ENCODE data around the gene APC2. TPM values are rescaled to one million over a fixed set of nuclear protein-coding genes. Genes with fewer than 3 reads are reported as not detected.

APC2 gene
- total and polyA plus RNA-seq, 2 donors (not counting 1 experiment from before 2014, with no cell fraction given): 0.12 to 0.16 TPM

GRCh38 chr19:1473085-1473851 lies 23.3 kb downstream of the APC2 start:
- POLR2A ChIA-PET: interaction anchor here (1.2 kb wide), 1 partner anchor 11 kb away, joined by 5 read pairs; no protein-coding TSS in a partner anchor
- intact Hi-C loops (cut with micrococcal nuclease): no loop called here
- H3K4me3 ChIP-seq (ENCODE audit: control extremely low read depth in 1 of 5, extremely low read depth in 1 of 5, insufficient read depth in 1 of 5, low read depth in 2 of 5, low read length in 4 of 5): no peak overlapping the region
- no peak for ATAC-seq (ENCODE audit: low read depth)
- H3K4me1 Mint-ChIP-seq: peaks cover 29% of the 10 kb centered on the region
- H3K4me3 Mint-ChIP-seq: peak overlapping the region; percentile 41
- no peak overlapping the region for H3K27ac Mint-ChIP-seq
- no peaks in the 10 kb centered on the region for H3K9me3 Mint-ChIP-seq (ENCODE audit: insufficient read depth)
- H3K4me2 ChIP-seq (replicated peaks; ENCODE audit: low read depth, low read length, poor library complexity, severe bottlenecking): no peak overlapping the region
- H3K79me2 ChIP-seq (ENCODE audit: control insufficient read depth, insufficient read depth, low read length): peaks cover 22% of the 10 kb centered on the region
- no peak overlapping the region for H3K27ac ChIP-seq (ENCODE audit: low read length in 2 of 2)
- CTCF ChIA-PET: no interaction called here
- no peak overlapping the region for H3K9ac ChIP-seq (ENCODE audit: low read length)
- peaks cover 75% of the 10 kb centered on the region for H4K20me1 ChIP-seq (ENCODE audit: control insufficient read depth, insufficient read depth, low read length, poor library complexity, severe bottlenecking)
- H3K27me3 ChIP-seq (replicated peaks in 1 of 4; ENCODE audit: control extremely low read depth in 1 of 4, control insufficient read depth in 3 of 4, insufficient read depth in 4 of 4, low read length in 3 of 4): peaks cover 0 to 38% (median 13%) of the 10 kb centered on the region in 4 experiments
- peaks cover 3% of the 10 kb centered on the region for H3K27me3 Mint-ChIP-seq
- WGBS (ENCODE audit: insufficient coverage): 85% methylated on average over 16 of the region's 20 CpGs
- peaks cover 39 to 44% of the 10 kb centered on the region in 2 donors for H3K4me1 ChIP-seq (ENCODE audit: control insufficient read depth in 2 of 2, insufficient read depth in 2 of 2, low read length in 2 of 2)
- no peak overlapping the region for H2AFZ ChIP-seq (ENCODE audit: insufficient read depth, low read depth, low read length, poor library complexity, severe bottlenecking)
- H3K36me3 ChIP-seq (replicated peaks in 1 of 2; ENCODE audit: control extremely low read depth in 1 of 2, control insufficient read depth in 1 of 2, extremely low read depth in 1 of 2, insufficient read depth in 2 of 2, low read length in 1 of 2): peaks cover 0 to 4% of the 10 kb centered on the region in 2 experiments
- TF ChIP-seq EZH2 (IDR thresholded peaks at IDR 0.05; ENCODE audit: borderline replicate concordance, insufficient read depth, low read depth, low read length, poor library complexity, severe bottlenecking): no peak
- TF ChIP-seq, protein P1, sequence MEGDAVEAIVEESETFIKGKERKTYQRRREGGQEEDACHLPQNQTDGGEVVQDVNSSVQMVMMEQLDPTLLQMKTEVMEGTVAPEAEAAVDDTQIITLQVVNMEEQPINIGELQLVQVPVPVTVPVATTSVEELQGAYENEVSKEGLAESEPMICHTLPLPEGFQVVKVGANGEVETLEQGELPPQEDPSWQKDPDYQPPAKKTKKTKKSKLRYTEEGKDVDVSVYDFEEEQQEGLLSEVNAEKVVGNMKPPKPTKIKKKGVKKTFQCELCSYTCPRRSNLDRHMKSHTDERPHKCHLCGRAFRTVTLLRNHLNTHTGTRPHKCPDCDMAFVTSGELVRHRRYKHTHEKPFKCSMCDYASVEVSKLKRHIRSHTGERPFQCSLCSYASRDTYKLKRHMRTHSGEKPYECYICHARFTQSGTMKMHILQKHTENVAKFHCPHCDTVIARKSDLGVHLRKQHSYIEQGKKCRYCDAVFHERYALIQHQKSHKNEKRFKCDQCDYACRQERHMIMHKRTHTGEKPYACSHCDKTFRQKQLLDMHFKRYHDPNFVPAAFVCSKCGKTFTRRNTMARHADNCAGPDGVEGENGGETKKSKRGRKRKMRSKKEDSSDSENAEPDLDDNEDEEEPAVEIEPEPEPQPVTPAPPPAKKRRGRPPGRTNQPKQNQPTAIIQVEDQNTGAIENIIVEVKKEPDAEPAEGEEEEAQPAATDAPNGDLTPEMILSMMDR (IDR thresholded peaks at IDR 0.05): no peak
- DNase-seq: no peak
- H3K9me3 ChIP-seq (ENCODE audit: control extremely low read depth in 1 of 3, control insufficient read depth in 2 of 3, insufficient read depth in 1 of 3, low read length in 2 of 3): peaks cover 0 to 2% (median 0%) of the 10 kb centered on the region in 3 donors
